ENCODE results near the gene LRRC37A2. TPM values are rescaled to one million over a fixed set of nuclear protein-coding genes. Genes with fewer than 3 reads are reported as not detected.

The LRRC37A2 gene
- total RNA-seq, 1 donor from 2014 or later = 10.7 TPM

Other genes with a start within 250 kb of the LRRC37A2 start
- gene LRRC37A, start 217.3 kb upstream of the LRRC37A2 start, total RNA-seq = 2.2 and 4.2 TPM in 2 replicates
- 10.6 and 12.2 TPM in 2 replicates for gene ARL17B, start 150.7 kb upstream of the LRRC37A2 start, total RNA-seq
- 11.0 and 11.6 TPM in 2 replicates for gene ARL17A, start 67.2 kb downstream of the LRRC37A2 start, total RNA-seq
- 83.4 and 86.2 TPM in 2 replicates for gene NSF, start 78.2 kb downstream of the LRRC37A2 start, total RNA-seq

Data from astrocyte (in vitro differentiated cells and primary cell).